ENCODE data around the gene TBCA. TPM values are rescaled to one million over a fixed set of nuclear protein-coding genes. Genes with fewer than 3 reads are reported as not detected.

Gene TBCA
- total RNA-seq, 1 experiment from 2014 or later = 330 TPM

- H4K91ac ChIP-seq (ENCODE audit: insufficient read length, low read depth, low read length) = no peak overlapping the region
- WGBS (ENCODE audit: extremely low coverage, insufficient read length, low lambda C conversion rate) = no CpG with 5 or more reads among the region's 3 CpGs
- Mint-ChIP-seq H3K4me1 (peaks cover 3 to 4% of the 10 kb centered on the region in 2 experiments; a peak in 3 of 4 replicates), H3K9me3 (0 out of 5 replicates have a peak, but pooled peaks cover 0 to under 1% of the 10 kb centered on the region in 2 experiments), H3K27me3 (ENCODE audit: low read depth) (no peaks in the 10 kb centered on the region), H3K4me3 (no peak overlapping the region), H3K36me3 (ENCODE audit: insufficient read depth in 1 of 3, low read depth in 3 of 3) (peaks cover 0 to 1% (median 0%) of the 10 kb centered on the region in 3 experiments; a peak in 2 of 7 replicates), H3K27ac (no peak overlapping the region)
- H3K4ac ChIP-seq (ENCODE audit: low read depth, low read length) = no peak overlapping the region
- H3K27me3 ChIP-seq (ENCODE audit: insufficient read depth, low read length) = no peaks in the 10 kb centered on the region
- H3K27ac ChIP-seq (ENCODE audit: insufficient read length, low read depth, low read length) = no peak overlapping the region
- H3K4me1 ChIP-seq (ENCODE audit: insufficient read depth, low read length) = no peaks in the 10 kb centered on the region
- peaks cover 12% of the 10 kb centered on the region for H3K79me1 ChIP-seq (ENCODE audit: insufficient read depth, low read depth, low read length, poor library complexity, severe bottlenecking)
- no peak overlapping the region for H2BK120ac ChIP-seq (ENCODE audit: low read depth, low read length, poor library complexity, severe bottlenecking)
- H3K23me2 ChIP-seq (ENCODE audit: insufficient read length, low read depth, low read length, poor library complexity, severe bottlenecking) = no peaks in the 10 kb centered on the region
- no peak overlapping the region for H3K18ac ChIP-seq (ENCODE audit: insufficient read length, low read depth, low read length)
- TF ChIP-seq, protein P1, sequence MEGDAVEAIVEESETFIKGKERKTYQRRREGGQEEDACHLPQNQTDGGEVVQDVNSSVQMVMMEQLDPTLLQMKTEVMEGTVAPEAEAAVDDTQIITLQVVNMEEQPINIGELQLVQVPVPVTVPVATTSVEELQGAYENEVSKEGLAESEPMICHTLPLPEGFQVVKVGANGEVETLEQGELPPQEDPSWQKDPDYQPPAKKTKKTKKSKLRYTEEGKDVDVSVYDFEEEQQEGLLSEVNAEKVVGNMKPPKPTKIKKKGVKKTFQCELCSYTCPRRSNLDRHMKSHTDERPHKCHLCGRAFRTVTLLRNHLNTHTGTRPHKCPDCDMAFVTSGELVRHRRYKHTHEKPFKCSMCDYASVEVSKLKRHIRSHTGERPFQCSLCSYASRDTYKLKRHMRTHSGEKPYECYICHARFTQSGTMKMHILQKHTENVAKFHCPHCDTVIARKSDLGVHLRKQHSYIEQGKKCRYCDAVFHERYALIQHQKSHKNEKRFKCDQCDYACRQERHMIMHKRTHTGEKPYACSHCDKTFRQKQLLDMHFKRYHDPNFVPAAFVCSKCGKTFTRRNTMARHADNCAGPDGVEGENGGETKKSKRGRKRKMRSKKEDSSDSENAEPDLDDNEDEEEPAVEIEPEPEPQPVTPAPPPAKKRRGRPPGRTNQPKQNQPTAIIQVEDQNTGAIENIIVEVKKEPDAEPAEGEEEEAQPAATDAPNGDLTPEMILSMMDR (conservative IDR thresholded peaks at IDR 0.05) = no peak
- no peak overlapping the region for H4K8ac ChIP-seq (replicated peaks; ENCODE audit: insufficient read length, low read depth, low read length)
- H3T11ph ChIP-seq (ENCODE audit: low read length) = no peak overlapping the region
- H2BK5ac ChIP-seq (ENCODE audit: insufficient read length, low read length) = no peak overlapping the region
- no peak overlapping the region for H3K4me2 ChIP-seq (ENCODE audit: insufficient read depth, insufficient read length, low read length)
- H3K23ac ChIP-seq (ENCODE audit: insufficient read length, low read depth, low read length) = no peak overlapping the region
- no peak overlapping the region for H2BK15ac ChIP-seq (ENCODE audit: low read depth, low read length)
- H2AK5ac ChIP-seq (ENCODE audit: insufficient read length, low read length) = no peak overlapping the region
- H4K5ac ChIP-seq (ENCODE audit: insufficient read length, low read depth, low read length) = no peak overlapping the region
- no peak overlapping the region for H3K14ac ChIP-seq (ENCODE audit: insufficient read depth, low read length)
- H3K9me3 ChIP-seq (ENCODE audit: control insufficient read depth, low read depth, low read length) = no peaks in the 10 kb centered on the region
- no peak overlapping the region for H3K56ac ChIP-seq (ENCODE audit: insufficient read length, low read depth, low read length)
- H3K9ac ChIP-seq (ENCODE audit: extremely low read depth, insufficient read length, low read length) = no peak overlapping the region
- no peak overlapping the region for H2BK20ac ChIP-seq (ENCODE audit: low read depth, low read length, poor library complexity, severe bottlenecking)
- no peak overlapping the region for H2BK12ac ChIP-seq (ENCODE audit: insufficient read length, low read depth, low read length)
- H4K20me1 ChIP-seq (ENCODE audit: control insufficient read depth, insufficient read depth, insufficient read length) = no peaks in the 10 kb centered on the region
- DNase-seq = no peak
- H3K79me2 ChIP-seq (ENCODE audit: insufficient read depth, low read length) = peaks cover 19% of the 10 kb centered on the region; the same call in 1 of the 2 replicates
- H2AFZ ChIP-seq (ENCODE audit: low read length) = no peak overlapping the region
These were observed 34.5 kb downstream of the TBCA start for GRCh38 chr5:77741608-77742007.

All from H9 (cell line).